Measurements from ENCODE around the gene TCAIM.

- TF ChIP-seq CTCF (IDR thresholded peaks at IDR 0.05 in 2 of 3, conservative IDR thresholded peaks at IDR 0.05 in 1 of 3; ENCODE audit: borderline replicate concordance in 1 of 3, insufficient read depth in 1 of 3, low read depth in 2 of 3, low read length in 2 of 3) = no peak
- TF ChIP-seq POLR2AphosphoS5 (IDR thresholded peaks at IDR 0.05; ENCODE audit: low read depth, low read length) = no peak
- TF ChIP-seq YY1 (IDR thresholded peaks at IDR 0.05; ENCODE audit: extremely low read depth, insufficient replicate concordance, low read depth, low read length) = no peak
- TF ChIP-seq EZH2phosphoT487 (IDR thresholded peaks at IDR 0.05; ENCODE audit: borderline replicate concordance) = no peak
- no peak for TF ChIP-seq FOSL1 (IDR thresholded peaks at IDR 0.05; ENCODE audit: low read depth)
- no peak for TF ChIP-seq MAX (IDR thresholded peaks at IDR 0.05)
- no peak for TF ChIP-seq JUND (IDR thresholded peaks at IDR 0.05)
- TF ChIP-seq EZH2 (IDR thresholded peaks at IDR 0.05) = no peak
- no peak for TF ChIP-seq POLR2A (IDR thresholded peaks at IDR 0.05; ENCODE audit: borderline replicate concordance, extremely low read depth, insufficient read depth, insufficient read length)
- TF ChIP-seq ATF3 (IDR thresholded peaks at IDR 0.05) = no peak
- TF ChIP-seq EGR1 (IDR thresholded peaks at IDR 0.05; ENCODE audit: low read depth) = no peak
Observed at GRCh38 chr3:44338828-44339127, 212 bp downstream of the TCAIM start.

All from HCT116 (cell line).